H1 (cell line): ENCODE data around the gene COIL. TPM values are rescaled to one million over a fixed set of nuclear protein-coding genes. Genes with fewer than 3 reads are reported as not detected.
A peak's percentile ranks its signal among the peaks of the same experiment; 100 is the strongest.

Experiments used
- CTCF ChIA-PET: fragments of 300-600 bp; sonication (Branson Sonifier 250); formaldehyde crosslinking; loops from one replicate; lab custom pipeline; 2021; ENCODE audit not compliant: partially characterized antibody; lab: Charles Lee
- POLR2A ChIA-PET: fragments of 300-600 bp; sonication (Branson Sonifier 250); formaldehyde crosslinking; loops from one replicate; lab custom pipeline; 2021; ENCODE audit warnings: inconsistent platforms; ENCODE audit not compliant: partially characterized antibody; lab: Charles Lee
- DNase-seq, 2 experiments: peaks; one replicate each; pipeline versions ENCODE4 v3.0.0 to v3.0.0-alpha.2; 2010 to 2022; ENCODE audit warnings: low spot score in 2 of 2, low read depth in 1 of 2, mixed read lengths in 1 of 2
- FAIRE-seq: peaks from 2 replicates; lab custom pipeline; 2011; peaks lifted over from hg19 to GRCh38; lab: Jason Lieb, UNC
- H2AFZ ChIP-seq: 2 replicates; pipeline ENCODE4 v1.8.1; 2012; ENCODE audit warnings: low read length, inconsistent platforms
- H2AK5ac ChIP-seq: 2 replicates; pipeline ENCODE4 v1.6.1; 2013; ENCODE audit warnings: low read depth, low read length
- H2BK120ac ChIP-seq: replicated peaks from 2 replicates; pipeline ENCODE3; 2013; ENCODE audit warnings: low read depth, low read length, inconsistent platforms
- H2BK12ac ChIP-seq: 2 replicates; pipeline ENCODE4 v1.6.1; 2013; ENCODE audit warnings: low read depth, low read length
- H2BK15ac ChIP-seq: 2 replicates; pipeline ENCODE4 v1.6.1; 2013; ENCODE audit warnings: low read length
- H2BK20ac ChIP-seq: 2 replicates; pipeline ENCODE4 v1.6.1; 2013; ENCODE audit warnings: low read length
- H2BK5ac ChIP-seq: 2 replicates; pipeline ENCODE4 v1.6.1; 2013; ENCODE audit warnings: low read depth, low read length
- H3K14ac ChIP-seq: 2 replicates; pipeline ENCODE4 v1.6.1; 2013; ENCODE audit warnings: inconsistent platforms; ENCODE audit not compliant: insufficient read length
- H3K18ac ChIP-seq: 2 replicates; pipeline ENCODE4 v1.6.1; 2013; ENCODE audit warnings: low read length; ENCODE audit errors: extremely low read depth
- H3K23ac ChIP-seq: 2 replicates; pipeline ENCODE4 v1.6.1; 2013; ENCODE audit warnings: inconsistent platforms; ENCODE audit not compliant: insufficient read length
- H3K23me2 ChIP-seq: 2 replicates; pipeline ENCODE4 v1.6.1; 2013; ENCODE audit warnings: low read depth, low read length
- H3K27ac ChIP-seq: 2 replicates; pipeline ENCODE4 v1.6.1; 2011; ENCODE audit warnings: low read depth, low read length, inconsistent platforms
- H3K27me3 ChIP-seq, 4 experiments: replicated peaks in 1 of 4; 1 replicate in 1 of 4; 2 replicates in 3 of 4; pipeline versions ENCODE4 v1.6.1 to v1.8.1; 2011 to 2013; ENCODE audit warnings: low read length in 3 of 4, mild to moderate bottlenecking in 3 of 4, inconsistent platforms in 2 of 4, mixed read lengths in 2 of 4, moderate library complexity in 1 of 4; ENCODE audit not compliant: control insufficient read depth in 3 of 4, insufficient read depth in 3 of 4; ENCODE audit errors: extremely low read depth in 1 of 4
- H3K36me3 ChIP-seq, 4 experiments: 2 replicates each; pipeline versions ENCODE4 v1.6.1 to v1.8.1; 2011 to 2013; ENCODE audit warnings: mild to moderate bottlenecking in 4 of 4, low read length in 3 of 4, moderate library complexity in 2 of 4, control low read depth in 1 of 4, inconsistent platforms in 1 of 4; ENCODE audit not compliant: insufficient read depth in 4 of 4, control insufficient read depth in 2 of 4
- H3K4ac ChIP-seq: replicated peaks from 2 replicates; pipeline ENCODE3; 2013; ENCODE audit warnings: low read length, low read depth, mixed read lengths, inconsistent platforms; ENCODE audit not compliant: insufficient read length
- H3K4me1 ChIP-seq, 4 experiments: replicated peaks in 1 of 4; 1 replicate in 1 of 4; 2 replicates in 3 of 4; pipeline versions ENCODE4 v1.6.1 to v1.8.1; 2011 to 2013; ENCODE audit warnings: low read length in 3 of 4, inconsistent platforms in 2 of 4, mixed read lengths in 1 of 4; ENCODE audit not compliant: insufficient read depth in 4 of 4, control insufficient read depth in 3 of 4
- H3K4me2 ChIP-seq, 2 experiments: 2 replicates each; pipeline versions ENCODE4 v1.6.1 to v1.8.1; 2011 to 2013; ENCODE audit warnings: low read depth in 2 of 2, low read length in 2 of 2, control low read depth in 1 of 2, inconsistent platforms in 1 of 2, mild to moderate bottlenecking in 1 of 2; ENCODE audit not compliant: insufficient read depth in 1 of 2
- H3K4me3 ChIP-seq, 4 experiments: fragments of 200-600, 300-600 bp in 1 of 4; sonication (generic), shearing (Covaris generic), sonication (Bioruptor Twin) in 1 of 4; 2 replicates each; pipeline versions ENCODE4 v1.5.1 to v1.8.1; 2011 to 2016; ENCODE audit warnings: low read length in 4 of 4, low read depth in 3 of 4, control low read depth in 2 of 4, inconsistent platforms in 2 of 4, mild to moderate bottlenecking in 2 of 4, mixed read lengths in 1 of 4, moderate library complexity in 1 of 4; ENCODE audit not compliant: insufficient read depth in 2 of 4; ENCODE audit errors: extremely low read depth in 1 of 4
- H3K56ac ChIP-seq: replicated peaks from 2 replicates; pipeline ENCODE3; 2013; ENCODE audit warnings: low read depth, mild to moderate bottlenecking, mixed read lengths, low read length, inconsistent platforms; ENCODE audit not compliant: insufficient read length
- H3K79me1 ChIP-seq: 2 replicates; pipeline ENCODE4 v1.6.1; 2013; ENCODE audit warnings: low read depth, low read length, control low read depth
- H3K79me2 ChIP-seq, 2 experiments: 2 replicates each; pipeline versions ENCODE4 v1.6.1 to v1.8.1; 2012 to 2013; ENCODE audit warnings: low read length in 2 of 2, mild to moderate bottlenecking in 2 of 2, inconsistent platforms in 1 of 2; ENCODE audit not compliant: insufficient read depth in 2 of 2, control insufficient read depth in 1 of 2
- H3K9ac ChIP-seq, 4 experiments: replicated peaks in 1 of 4; 1 replicate in 1 of 4; 2 replicates in 3 of 4; pipeline versions ENCODE4 v1.6.1 to v1.8.1; 2011 to 2013; ENCODE audit warnings: low read depth in 3 of 4, low read length in 3 of 4, control low read depth in 2 of 4, mild to moderate bottlenecking in 2 of 4, moderate library complexity in 2 of 4, inconsistent platforms in 1 of 4; ENCODE audit errors: extremely low read depth in 1 of 4
- H3K9me3 ChIP-seq, 2 experiments: 2 replicates each; pipeline versions ENCODE4 v1.6.1 to v1.8.1; 2012 to 2013; ENCODE audit warnings: mild to moderate bottlenecking in 2 of 2, moderate library complexity in 2 of 2, control low read depth in 1 of 2, inconsistent platforms in 1 of 2, low read depth in 1 of 2, low read length in 1 of 2, mixed read lengths in 1 of 2; ENCODE audit not compliant: insufficient read depth in 2 of 2
- H4K20me1 ChIP-seq, 2 experiments: replicated peaks in 1 of 2; 2 replicates each; pipeline versions ENCODE3 to v1.8.1; 2011 to 2013; ENCODE audit warnings: inconsistent platforms in 2 of 2, low read length in 2 of 2, mild to moderate bottlenecking in 1 of 2; ENCODE audit not compliant: insufficient read depth in 2 of 2, control insufficient read depth in 1 of 2
- H4K5ac ChIP-seq: 2 replicates; pipeline ENCODE4 v1.6.1; 2013; ENCODE audit warnings: low read length, low read depth, mixed read lengths, inconsistent platforms; ENCODE audit not compliant: insufficient read length
- H4K8ac ChIP-seq: 2 replicates; pipeline ENCODE4 v1.8.0; 2013; ENCODE audit warnings: mild to moderate bottlenecking, moderate library complexity, low read length, inconsistent platforms; ENCODE audit not compliant: insufficient read depth; ENCODE audit errors: extremely low read depth
- H4K91ac ChIP-seq: replicated peaks from 2 replicates; pipeline ENCODE3; 2013; ENCODE audit warnings: low read length, mixed read lengths, inconsistent platforms; ENCODE audit not compliant: insufficient read length
- BCL11A ChIP-seq, 2 experiments: IDR thresholded peaks; one replicate each; pipeline ENCODE4 v1.6.1; 2011; ENCODE audit warnings: low read depth in 2 of 2, low read length in 2 of 2, mild to moderate bottlenecking in 2 of 2
- CBX8 ChIP-seq: fragments of 300-800, 300-1000 bp; sonication (generic); IDR thresholded peaks from 2 replicates; pipeline ENCODE4 v1.7.1; 2016; ENCODE audit warnings: low read depth, low read length, borderline replicate concordance
- E2F6 ChIP-seq: IDR thresholded peaks from 2 replicates; pipeline ENCODE4 v1.6.1; 2012; ENCODE audit warnings: inconsistent platforms
- MAX ChIP-seq: IDR thresholded peaks from 2 replicates; pipeline ENCODE4 v1.6.1; 2012; ENCODE audit warnings: inconsistent platforms
- NRF1 ChIP-seq: IDR thresholded peaks from 2 replicates; pipeline ENCODE4 v1.6.1; 2011; ENCODE audit warnings: mild to moderate bottlenecking, low read depth, low read length, improper control_type of control experiment
- POLR2AphosphoS5 ChIP-seq: IDR thresholded peaks from 2 replicates; pipeline ENCODE4 v1.6.1; 2011; ENCODE audit warnings: low read depth, low read length
- RFX5 ChIP-seq: IDR thresholded peaks from 2 replicates; pipeline ENCODE4 v1.6.1; 2011; ENCODE audit warnings: low read depth, low read length, improper control_type of control experiment, borderline replicate concordance
- WGBS, 2 experiments: shearing (Covaris generic) in 1 of 2; methylation state at CpG; one replicate each; pipeline versions ENCODE4 v1.1.6 to v1.1.7; 2013 to 2015; ENCODE audit warnings: low lambda C conversion rate in 2 of 2, mixed read lengths in 2 of 2, inconsistent platforms in 1 of 2, low coverage in 1 of 2, missing lambda C conversion rate in 1 of 2; ENCODE audit not compliant: insufficient replicate concordance in 2 of 2, insufficient coverage in 1 of 2, insufficient read length in 1 of 2; ENCODE audit errors: extremely low coverage in 1 of 2, missing lambda C conversion rate in 1 of 2; 5-methylcytosine and 5-hydroxymethylcytosine counted together
- polyA plus RNA-seq, 7 experiments: library from polyadenylated mRNA; depleted of rRNA in 3 of 7; stranded (reverse) in 5 of 7; unstranded in 2 of 7; fragments of >200 nt in 5 of 7; fragments of 200-250 nt in 2 of 7; gene quantifications; 1 replicate in 5 of 7; 2 replicates in 1 of 7; 4 replicates in 1 of 7; pipeline versions ENCODE4 v1.2.1 to v1.2.3, GENCODE V29; 2011 to 2013; ENCODE audit warnings: missing spikeins in 2 of 7, mixed read lengths in 2 of 7
- total RNA-seq: library from RNA; stranded (reverse); fragmentation: NEBNext Ultra II Directional; extraction: Animal tissue kit (Norgen Biotek cat#: 25700); gene quantifications from 2 replicates; pipeline ENCODE4 v1.2.1, GENCODE V29; 2021

Gene COIL
- total and polyA plus RNA-seq, 2 of the 8 experiments (the other 6 are each of a cell fraction or from before 2014, with no cell fraction given), result 5.2 to 23.6 TPM

GRCh38 chr17:56982312-56982711 lies 21.5 kb upstream of the COIL start:
- no peak overlapping the region for H3K56ac ChIP-seq
- H2BK15ac ChIP-seq, result no peak overlapping the region
- ChIA-PET CTCF (interaction anchor here (1.2 to 2.0 kb wide), 2 partner anchors 16 to 28 kb away, joined by 5 to 9 read pairs; no protein-coding TSS in a partner anchor), POLR2A (interaction anchor here (0.9 kb wide), 1 partner anchor 33 kb away, joined by 3 read pairs; no protein-coding TSS in a partner anchor)
- H3K27me3 ChIP-seq, result no peaks in the 10 kb centered on the region
- H2BK5ac ChIP-seq, result peak overlapping the region; percentile 32; the same call in 1 of the 2 replicates
- H3K23me2 ChIP-seq, result no peaks in the 10 kb centered on the region; the same call in 1 of the 2 replicates
- H3K4me3 ChIP-seq, result no peak overlapping the region
- TF ChIP-seq BCL11A (IDR thresholded peaks at IDR 0.05; ENCODE audit: low read depth in 2 of 2, low read length in 2 of 2) (no peak), RFX5 (no peak), E2F6 (no peak), NRF1 (no peak), MAX (no peak), POLR2AphosphoS5 (no peak), CBX8 (no peak)
- no peak overlapping the region for H2AFZ ChIP-seq
- H3K9me3 ChIP-seq, result no peaks in the 10 kb centered on the region
- no peak overlapping the region for H2BK12ac ChIP-seq
- H4K8ac ChIP-seq, result no peak overlapping the region; the same call in 1 of the 2 replicates
- no peak overlapping the region for H4K5ac ChIP-seq
- no peak overlapping the region for H3K18ac ChIP-seq
- peaks cover 0 to 10% (median 4%) of the 10 kb centered on the region in 4 experiments; a peak in 4 of 8 replicates for H3K36me3 ChIP-seq
- H3K14ac ChIP-seq, result no peak overlapping the region
- no peak overlapping the region; a peak in 1 of 7 replicates for H3K9ac ChIP-seq
- peaks cover 3% of the 10 kb centered on the region; the same call in 1 of the 2 replicates for H3K79me1 ChIP-seq
- no peaks in the 10 kb centered on the region for H4K20me1 ChIP-seq
- no peak overlapping the region for H2BK20ac ChIP-seq
- H3K4me1 ChIP-seq, result peaks cover 0 to 8% (median under 1%) of the 10 kb centered on the region in 4 experiments; a peak in 3 of 7 replicates
- H2BK120ac ChIP-seq, result no peak overlapping the region
- no peak for DNase-seq
- no peak overlapping the region for H3K23ac ChIP-seq
- 0 out of 4 replicates have a peak overlapping the region, but pooled peaks of 1 of the 2 experiments have one; percentile 2 for H3K4me2 ChIP-seq
- H3K27ac ChIP-seq, result no peak overlapping the region
- 80% methylated on average over 8 of the region's 8 CpGs; no CpG with 5 or more reads in 1 of the 2 experiments for WGBS, 2 experiments
- H4K91ac ChIP-seq, result no peak overlapping the region
- no peak for FAIRE-seq
- H3K4ac ChIP-seq, result no peak overlapping the region
- no peak overlapping the region for H2AK5ac ChIP-seq
- peaks cover 0 to 3% of the 10 kb centered on the region in 2 experiments; a peak in 1 of 4 replicates for H3K79me2 ChIP-seq
